ENCODE measurements around the gene ZFAND3.

ZFAND3 gene

GRCh38 chr6:37858363-37858762, 38.8 kb downstream of the ZFAND3 start:
- Histone ChIP-seq H3K4me3 (ENCODE audit: low read depth in 1 of 2, low read length in 2 of 2) (no peak overlapping the region), H3K27ac (ENCODE audit: low read depth, low read length) (no peak overlapping the region), H3K9ac (ENCODE audit: low read length) (no peak overlapping the region), H3K36me3 (ENCODE audit: insufficient read depth, low read length) (no peaks in the 10 kb centered on the region), H3K27me3 (ENCODE audit: control insufficient read depth in 1 of 2, insufficient read depth in 2 of 2, low read length in 2 of 2) (no peaks in the 10 kb centered on the region), H3K9me3 (ENCODE audit: low read length) (no peaks in the 10 kb centered on the region), H3K4me1 (ENCODE audit: insufficient read depth, low read length) (peaks cover 22% of the 10 kb centered on the region)

GRCh38 chr6:37860226-37860839, 40.8 kb downstream of the ZFAND3 start:
- no peak overlapping the region for H3K4me3 ChIP-seq (ENCODE audit: low read depth in 1 of 2, low read length in 2 of 2)
- H3K27ac ChIP-seq (ENCODE audit: low read depth, low read length): no peak overlapping the region
- no peaks in the 10 kb centered on the region for H3K36me3 ChIP-seq (ENCODE audit: insufficient read depth, low read length)
- peaks cover 23% of the 10 kb centered on the region for H3K4me1 ChIP-seq (ENCODE audit: insufficient read depth, low read length)
- no peaks in the 10 kb centered on the region for H3K27me3 ChIP-seq (ENCODE audit: control insufficient read depth in 1 of 2, insufficient read depth in 2 of 2, low read length in 2 of 2)
- no peak overlapping the region for H3K9ac ChIP-seq (ENCODE audit: low read length)
- H3K9me3 ChIP-seq (ENCODE audit: low read length): no peaks in the 10 kb centered on the region

GRCh38 chr6:37861452-37861851, 41.9 kb downstream of the ZFAND3 start:
- no peak overlapping the region for H3K4me3 ChIP-seq (ENCODE audit: low read depth in 1 of 2, low read length in 2 of 2)
- H3K27me3 ChIP-seq (ENCODE audit: control insufficient read depth in 1 of 2, insufficient read depth in 2 of 2, low read length in 2 of 2): no peaks in the 10 kb centered on the region
- no peak overlapping the region for H3K9ac ChIP-seq (ENCODE audit: low read length)
- no peaks in the 10 kb centered on the region for H3K36me3 ChIP-seq (ENCODE audit: insufficient read depth, low read length)
- peaks cover 24% of the 10 kb centered on the region for H3K4me1 ChIP-seq (ENCODE audit: insufficient read depth, low read length)
- H3K27ac ChIP-seq (ENCODE audit: low read depth, low read length): no peak overlapping the region
- no peaks in the 10 kb centered on the region for H3K9me3 ChIP-seq (ENCODE audit: low read length)

GRCh38 chr6:37862430-37862829, 42.9 kb downstream of the ZFAND3 start:
- Histone ChIP-seq H3K9ac (ENCODE audit: low read length) (no peak overlapping the region), H3K27me3 (ENCODE audit: control insufficient read depth in 1 of 2, insufficient read depth in 2 of 2, low read length in 2 of 2) (no peaks in the 10 kb centered on the region), H3K36me3 (ENCODE audit: insufficient read depth, low read length) (no peaks in the 10 kb centered on the region), H3K4me1 (ENCODE audit: insufficient read depth, low read length) (peaks cover 34% of the 10 kb centered on the region), H3K27ac (ENCODE audit: low read depth, low read length) (no peak overlapping the region), H3K4me3 (ENCODE audit: low read depth in 1 of 2, low read length in 2 of 2) (no peak overlapping the region), H3K9me3 (ENCODE audit: low read length) (no peaks in the 10 kb centered on the region)

GRCh38 chr6:37862992-37863391, 43.5 kb downstream of the ZFAND3 start:
- Histone ChIP-seq H3K36me3 (ENCODE audit: insufficient read depth, low read length) (no peaks in the 10 kb centered on the region), H3K9ac (ENCODE audit: low read length) (no peak overlapping the region), H3K27ac (ENCODE audit: low read depth, low read length) (no peak overlapping the region), H3K4me3 (ENCODE audit: low read depth in 1 of 2, low read length in 2 of 2) (no peak overlapping the region), H3K4me1 (ENCODE audit: insufficient read depth, low read length) (peaks cover 38% of the 10 kb centered on the region), H3K27me3 (ENCODE audit: control insufficient read depth in 1 of 2, insufficient read depth in 2 of 2, low read length in 2 of 2) (no peaks in the 10 kb centered on the region), H3K9me3 (ENCODE audit: low read length) (no peaks in the 10 kb centered on the region)

GRCh38 chr6:37864250-37864649, 44.7 kb downstream of the ZFAND3 start:
- no peak overlapping the region for H3K4me3 ChIP-seq (ENCODE audit: low read depth in 1 of 2, low read length in 2 of 2)
- H3K27me3 ChIP-seq (ENCODE audit: control insufficient read depth in 1 of 2, insufficient read depth in 2 of 2, low read length in 2 of 2): no peaks in the 10 kb centered on the region
- no peaks in the 10 kb centered on the region for H3K36me3 ChIP-seq (ENCODE audit: insufficient read depth, low read length)
- H3K4me1 ChIP-seq (ENCODE audit: insufficient read depth, low read length): peaks cover 33% of the 10 kb centered on the region
- H3K9ac ChIP-seq (ENCODE audit: low read length): no peak overlapping the region
- no peaks in the 10 kb centered on the region for H3K9me3 ChIP-seq (ENCODE audit: low read length)
- no peak overlapping the region for H3K27ac ChIP-seq (ENCODE audit: low read depth, low read length)

- H3K4me1 ChIP-seq (ENCODE audit: insufficient read depth, low read length): peaks cover 30% of the 10 kb centered on the region
- no peaks in the 10 kb centered on the region for H3K36me3 ChIP-seq (ENCODE audit: insufficient read depth, low read length)
- H3K4me3 ChIP-seq (ENCODE audit: low read depth in 1 of 2, low read length in 2 of 2): no peak overlapping the region
Observed at GRCh38 chr6:37865504-37865903, 46.0 kb downstream of the ZFAND3 start.

GRCh38 chr6:37866590-37867507, 47.3 kb downstream of the ZFAND3 start:
- Histone ChIP-seq H3K27me3 (ENCODE audit: control insufficient read depth in 1 of 2, insufficient read depth in 2 of 2, low read length in 2 of 2) (no peaks in the 10 kb centered on the region), H3K36me3 (ENCODE audit: insufficient read depth, low read length) (no peaks in the 10 kb centered on the region), H3K4me3 (ENCODE audit: low read depth in 1 of 2, low read length in 2 of 2) (no peak overlapping the region), H3K27ac (ENCODE audit: low read depth, low read length) (no peak overlapping the region), H3K4me1 (ENCODE audit: insufficient read depth, low read length) (peaks cover 30% of the 10 kb centered on the region), H3K9me3 (ENCODE audit: low read length) (no peaks in the 10 kb centered on the region), H3K9ac (ENCODE audit: low read length) (no peak overlapping the region)

More at GRCh38 chr6:37865504-37865903, 46.0 kb downstream of the ZFAND3 start:
- H3K9ac ChIP-seq (ENCODE audit: low read length): no peak overlapping the region
- H3K9me3 ChIP-seq (ENCODE audit: low read length): no peaks in the 10 kb centered on the region
- H3K27ac ChIP-seq (ENCODE audit: low read depth, low read length): no peak overlapping the region
- H3K27me3 ChIP-seq (ENCODE audit: control insufficient read depth in 1 of 2, insufficient read depth in 2 of 2, low read length in 2 of 2): no peaks in the 10 kb centered on the region

GRCh38 chr6:37867756-37868446, 48.4 kb downstream of the ZFAND3 start:
- no peaks in the 10 kb centered on the region for H3K27me3 ChIP-seq (ENCODE audit: control insufficient read depth in 1 of 2, insufficient read depth in 2 of 2, low read length in 2 of 2)
- H3K27ac ChIP-seq (ENCODE audit: low read depth, low read length): no peak overlapping the region
- no peaks in the 10 kb centered on the region for H3K9me3 ChIP-seq (ENCODE audit: low read length)
- H3K4me3 ChIP-seq (ENCODE audit: low read depth in 1 of 2, low read length in 2 of 2): no peak overlapping the region
- no peaks in the 10 kb centered on the region for H3K36me3 ChIP-seq (ENCODE audit: insufficient read depth, low read length)
- peaks cover 28% of the 10 kb centered on the region for H3K4me1 ChIP-seq (ENCODE audit: insufficient read depth, low read length)
- H3K9ac ChIP-seq (ENCODE audit: low read length): no peak overlapping the region

- no peaks in the 10 kb centered on the region for H3K9me3 ChIP-seq (ENCODE audit: low read length)
- H3K27me3 ChIP-seq (ENCODE audit: control insufficient read depth in 1 of 2, insufficient read depth in 2 of 2, low read length in 2 of 2): no peaks in the 10 kb centered on the region
- no peak overlapping the region for H3K4me3 ChIP-seq (ENCODE audit: low read depth in 1 of 2, low read length in 2 of 2)
- no peak overlapping the region for H3K27ac ChIP-seq (ENCODE audit: low read depth, low read length)
- peaks cover 23% of the 10 kb centered on the region for H3K4me1 ChIP-seq (ENCODE audit: insufficient read depth, low read length)
- no peak overlapping the region for H3K9ac ChIP-seq (ENCODE audit: low read length)
- no peaks in the 10 kb centered on the region for H3K36me3 ChIP-seq (ENCODE audit: insufficient read depth, low read length)
Observed at GRCh38 chr6:37868447-37868825, 48.9 kb downstream of the ZFAND3 start.

- Histone ChIP-seq H3K9me3 (ENCODE audit: low read length) (no peaks in the 10 kb centered on the region), H3K27me3 (ENCODE audit: control insufficient read depth in 1 of 2, insufficient read depth in 2 of 2, low read length in 2 of 2) (no peaks in the 10 kb centered on the region), H3K4me1 (ENCODE audit: insufficient read depth, low read length) (peaks cover 18% of the 10 kb centered on the region), H3K9ac (ENCODE audit: low read length) (no peak overlapping the region), H3K36me3 (ENCODE audit: insufficient read depth, low read length) (no peaks in the 10 kb centered on the region), H3K27ac (ENCODE audit: low read depth, low read length) (no peak overlapping the region), H3K4me3 (ENCODE audit: low read depth in 1 of 2, low read length in 2 of 2) (no peak overlapping the region)
Observed at GRCh38 chr6:37871616-37872372, 52.3 kb downstream of the ZFAND3 start.

All from muscle layer of colon (tissue), 2 donors.